Airway epithelial cell (primary cell): ENCODE data around the gene PTPRB. TPM values are rescaled to one million over a fixed set of nuclear protein-coding genes. Genes with fewer than 3 reads are reported as not detected.

Experiments used
- total RNA-seq: library from RNA; depleted of rRNA; stranded (reverse); fragments of >200 nt; gene quantifications from 2 replicates; pipeline ENCODE4 v1.2.3, GENCODE V29; 2015

The PTPRB gene
- 0.28 and 0.35 TPM in 2 replicates for total RNA-seq

GRCh38 chr12:70637303-70638085 lies at the start of gene PTPRB:
PTPRB (minus strand) TSS chr12:70637429; CDS start chr12:70637395, 34 bp downstream.

